GM12892 (cell line): Measurements from ENCODE around the gene FBH1.
A peak's percentile ranks its signal among the peaks of the same experiment; 100 is the strongest.

Source experiments
- DNase-seq: peaks from one replicate; pipeline ENCODE4 v3.0.0; 2011; ENCODE audit not compliant: insufficient read length
- FAIRE-seq: peaks from 2 replicates; lab custom pipeline; 2011; peaks lifted over from hg19 to GRCh38; lab: Jason Lieb, UNC
- POLR2A ChIP-seq: IDR thresholded peaks from 2 replicates; pipeline ENCODE4 v1.6.1; 2011; ENCODE audit warnings: low read depth, low read length, control low read depth
- POLR2AphosphoS5 ChIP-seq: IDR thresholded peaks from 2 replicates; pipeline ENCODE4 v1.6.1; 2011; ENCODE audit warnings: low read depth, low read length, control low read depth
- TAF1 ChIP-seq: IDR thresholded peaks from 2 replicates; pipeline ENCODE4 v1.6.1; 2011; ENCODE audit warnings: low read depth, mild to moderate bottlenecking, control low read depth, low read length, borderline replicate concordance

The FBH1 gene

DNA sequence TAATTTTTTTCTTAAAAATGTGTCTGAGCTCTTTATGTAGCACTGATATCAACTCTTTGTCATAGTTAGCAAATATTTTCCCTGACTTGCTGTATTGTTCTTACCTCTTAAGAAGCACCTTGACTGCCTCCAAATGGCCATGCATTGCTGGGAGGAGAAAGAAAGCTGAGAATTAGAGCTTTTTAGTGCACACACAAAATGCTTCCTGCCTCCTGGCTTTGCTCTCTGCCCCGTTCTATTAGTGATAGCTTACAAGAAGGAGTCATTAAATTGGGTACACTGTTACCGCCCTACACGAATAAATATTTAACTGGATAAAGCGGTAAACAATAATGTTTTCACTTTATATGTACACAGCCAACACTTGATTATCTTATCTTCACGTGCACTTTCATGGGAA, 4.4 kb upstream of the FBH1 start:
- TF ChIP-seq TAF1 (no peak), POLR2AphosphoS5 (no peak), POLR2A (no peak)
- DNase-seq (no peak), FAIRE-seq (no peak)

DNA sequence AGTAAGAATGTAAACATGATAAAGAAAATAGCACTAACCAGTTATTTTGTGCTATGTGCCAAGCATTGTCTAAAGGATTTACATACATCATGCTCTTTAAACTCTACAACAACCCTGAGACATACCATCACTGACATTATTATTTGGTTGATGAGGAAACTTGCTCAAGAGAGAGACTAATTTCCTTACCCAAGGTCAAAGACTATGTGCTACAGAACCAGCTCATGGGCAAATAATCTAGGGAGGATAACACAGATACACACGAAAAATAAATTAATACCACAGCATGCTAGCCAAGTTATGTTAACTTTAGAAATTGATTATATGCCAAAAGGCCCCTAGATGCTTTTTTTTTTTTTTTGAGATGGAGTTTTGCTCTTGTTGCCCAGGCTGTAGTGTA, 3.0 kb upstream of the FBH1 start:
- FAIRE-seq, result no peak
- TF ChIP-seq POLR2A (no peak), POLR2AphosphoS5 (no peak), TAF1 (no peak)
- no peak for DNase-seq

DNA sequence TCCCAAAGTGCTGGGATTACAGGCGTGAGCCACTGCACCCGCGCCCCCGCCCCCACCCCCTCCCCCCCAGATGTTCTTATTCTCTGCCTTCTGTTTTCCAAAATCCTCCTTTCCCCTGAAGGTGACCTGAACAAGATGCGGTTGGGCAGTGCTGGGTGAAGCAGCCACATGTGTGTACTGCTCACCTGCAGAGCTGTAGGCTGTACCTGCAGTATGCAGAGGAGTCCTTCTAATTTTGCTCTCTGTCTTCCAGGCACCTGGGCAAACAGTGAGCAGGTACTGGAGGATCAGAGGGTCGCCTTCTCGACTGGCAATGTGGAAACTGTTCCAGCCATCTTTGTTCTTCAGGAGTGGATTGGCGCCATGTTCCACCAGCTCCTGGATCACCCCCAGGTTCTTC, 2.4 kb upstream of the FBH1 start:
- TF ChIP-seq POLR2AphosphoS5, result no peak
- TF ChIP-seq TAF1, result no peak
- no peak for TF ChIP-seq POLR2A
- FAIRE-seq (no peak), DNase-seq (no peak)

DNA sequence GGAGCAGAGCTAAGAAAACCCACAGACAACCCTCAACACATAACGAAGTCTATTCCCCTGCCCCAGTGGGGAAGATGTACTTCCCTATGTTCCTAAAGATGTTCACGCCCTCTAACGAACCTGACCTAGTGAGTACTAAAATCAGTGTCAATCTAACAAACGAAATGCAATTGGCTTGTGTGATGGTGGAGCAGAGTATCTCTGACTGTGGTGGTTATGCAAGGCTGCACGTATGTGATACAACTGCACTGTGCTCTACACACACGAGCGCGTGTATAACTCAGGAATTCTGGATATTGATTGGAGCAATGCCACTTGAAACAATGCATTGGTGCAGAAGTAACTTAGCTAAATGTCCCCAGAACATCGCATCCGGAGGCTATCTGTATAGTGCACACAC, 1.7 kb upstream of the FBH1 start:
- DNase-seq (no peak), FAIRE-seq (peak; percentile 24)
- TF ChIP-seq TAF1, result no peak
- no peak for TF ChIP-seq POLR2A
- no peak for TF ChIP-seq POLR2AphosphoS5

DNA sequence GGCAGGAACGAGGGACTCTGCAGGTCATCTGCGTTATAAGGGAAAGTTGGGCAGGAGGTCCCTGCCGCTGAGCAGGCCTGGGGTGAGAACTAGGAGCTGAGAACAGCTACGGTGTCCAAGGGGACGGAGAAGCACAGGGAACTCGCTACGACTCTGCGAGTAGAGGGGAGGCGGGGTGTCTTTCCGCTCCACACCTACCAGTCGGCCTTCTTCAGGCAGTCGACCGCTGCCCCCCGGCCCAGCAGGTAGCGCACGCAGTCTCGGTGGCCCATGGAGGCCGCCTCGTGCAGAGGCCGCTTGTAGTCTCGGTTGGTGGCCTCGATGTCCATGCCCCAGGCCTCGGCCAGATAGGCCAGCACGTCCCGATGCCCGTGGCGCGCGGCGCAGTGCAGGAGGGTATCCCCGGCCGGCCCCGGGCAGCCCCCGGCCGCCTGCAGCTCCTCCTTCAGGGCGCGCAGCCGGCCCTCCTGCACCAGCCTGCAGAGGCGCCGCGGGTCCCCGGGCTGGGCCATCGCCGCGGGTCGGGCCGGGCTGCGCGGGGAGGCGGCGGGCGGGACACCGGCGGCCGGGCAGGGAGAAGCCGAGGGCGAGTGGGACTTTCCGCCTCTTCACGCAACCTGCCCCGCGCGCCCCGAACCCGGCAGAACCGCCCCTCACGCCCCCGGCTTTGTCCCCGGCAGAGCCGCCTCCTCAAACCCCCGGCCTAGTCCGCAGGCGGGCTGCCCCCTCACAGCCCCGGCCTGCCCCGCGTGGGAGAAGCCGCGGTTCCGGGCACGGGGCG, 1.0 kb upstream of the FBH1 start:
- DNase-seq, result no peak
- no peak for FAIRE-seq
- no peak for TF ChIP-seq POLR2AphosphoS5
- TF ChIP-seq POLR2A, result no peak; the same call in 1 of the 2 replicates
- no peak for TF ChIP-seq TAF1

DNA sequence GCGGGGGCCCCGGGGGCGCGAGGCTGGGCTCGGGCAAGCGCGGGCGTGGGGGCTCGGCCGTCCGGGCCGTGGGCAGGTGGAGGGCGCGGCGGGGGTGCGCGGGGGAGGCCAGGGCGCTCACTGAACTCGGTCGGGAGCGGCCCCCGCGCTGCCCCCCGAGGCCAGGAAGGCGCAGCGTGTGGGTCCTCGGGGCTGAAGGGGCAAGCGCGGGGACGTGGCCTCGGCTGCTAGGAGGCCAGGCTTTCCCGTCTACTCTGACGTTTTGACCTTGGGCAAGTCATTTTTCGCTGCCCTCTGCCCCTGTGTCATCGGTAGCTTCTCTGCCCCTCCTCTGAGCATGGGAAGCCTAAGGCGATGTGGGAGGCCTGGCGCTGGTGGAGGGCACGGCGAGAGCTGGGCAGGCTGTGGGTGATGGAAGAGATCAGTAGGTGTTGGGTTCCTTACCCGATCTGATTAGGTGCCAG, 441 bp downstream of the FBH1 start:
- TF ChIP-seq POLR2A (no peak), POLR2AphosphoS5 (no peak), TAF1 (no peak)
- FAIRE-seq, result peak; percentile 27
- no peak for DNase-seq

DNA sequence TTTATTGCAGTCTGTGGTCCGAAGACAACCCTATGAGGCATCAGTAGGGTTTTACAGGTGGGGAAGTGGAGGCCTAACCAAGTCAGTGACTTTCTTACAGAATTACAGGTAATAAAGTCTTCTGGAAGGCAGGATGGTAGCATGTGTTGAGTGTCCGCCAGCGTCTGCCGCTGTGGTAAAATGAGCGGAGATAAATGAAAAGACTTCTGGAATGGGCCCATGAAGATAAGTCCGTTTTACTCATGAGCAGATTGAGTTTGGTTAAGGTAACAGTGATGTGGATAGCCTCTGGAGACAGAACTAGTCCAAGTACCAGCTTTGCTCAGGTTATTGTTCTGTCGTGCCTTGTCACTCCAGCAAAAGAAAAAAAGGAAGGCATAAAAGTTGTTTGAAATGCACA, 966 bp downstream of the FBH1 start:
- no peak for DNase-seq
- TF ChIP-seq POLR2A (no peak), POLR2AphosphoS5 (no peak), TAF1 (no peak)
- FAIRE-seq, result no peak

DNA sequence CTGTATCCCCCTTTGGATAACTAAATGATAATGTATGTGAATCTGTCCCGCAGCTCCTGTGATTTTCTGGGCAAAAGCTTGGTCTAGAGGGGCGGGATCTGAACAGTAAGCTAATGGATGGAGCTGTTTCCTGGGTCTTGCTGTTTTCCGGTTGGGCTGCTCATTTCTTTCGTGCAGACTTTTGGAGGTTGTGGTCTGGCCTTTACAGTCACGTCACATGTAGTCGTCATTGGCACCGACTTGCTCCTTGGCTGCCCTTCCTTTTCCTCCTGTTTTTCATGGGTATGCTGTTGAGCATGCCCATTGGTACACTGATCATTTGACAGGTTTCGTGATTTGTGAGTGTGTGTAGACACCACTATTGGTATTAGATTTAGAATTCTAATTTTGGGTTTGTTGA, 2.0 kb downstream of the FBH1 start:
- TF ChIP-seq TAF1 (no peak), POLR2A (no peak), POLR2AphosphoS5 (no peak)
- no peak for DNase-seq
- FAIRE-seq, result no peak

DNA sequence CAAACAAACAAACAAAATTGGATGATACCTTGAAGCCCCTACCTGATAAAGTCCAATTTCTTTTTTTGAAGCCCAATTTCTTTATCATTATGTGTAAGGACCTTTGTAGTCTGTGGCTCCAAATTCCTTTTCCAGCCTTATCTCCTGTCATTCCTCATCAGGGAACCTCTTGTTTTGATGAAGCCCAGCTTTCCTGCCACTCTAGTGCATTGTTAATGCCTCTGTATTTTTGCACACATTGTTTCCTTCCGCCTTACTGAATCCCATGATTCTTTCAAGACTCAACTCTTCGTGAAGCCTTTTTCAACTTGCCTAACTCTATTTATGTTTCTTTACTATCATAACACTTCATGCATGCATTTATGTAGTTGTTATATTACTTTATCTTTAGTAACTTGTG, 3.3 kb downstream of the FBH1 start:
- DNase-seq, result no peak
- TF ChIP-seq POLR2AphosphoS5 (no peak), TAF1 (no peak), POLR2A (no peak)
- no peak for FAIRE-seq

DNA sequence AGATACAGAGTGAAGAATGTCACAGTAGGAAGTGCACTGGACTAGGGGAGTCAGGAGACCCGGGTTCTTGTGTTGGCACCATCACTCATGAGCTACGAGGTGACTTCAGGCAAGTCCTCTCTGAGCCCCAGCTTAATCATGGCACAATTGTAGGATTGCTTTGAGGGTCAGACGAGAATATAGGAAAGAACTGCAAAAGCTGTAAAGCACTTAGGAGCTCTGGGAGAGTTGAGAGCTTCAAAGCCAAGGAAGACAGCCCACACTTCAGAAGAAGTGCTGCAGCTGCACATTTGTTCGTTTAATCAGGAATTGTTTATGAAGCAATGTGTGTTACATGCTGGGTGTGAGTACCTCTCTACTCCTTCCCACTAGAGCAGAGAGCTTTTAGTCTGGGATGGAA, 4.4 kb downstream of the FBH1 start:
- no peak for TF ChIP-seq POLR2A
- no peak for TF ChIP-seq TAF1
- DNase-seq (no peak), FAIRE-seq (no peak)

DNA sequence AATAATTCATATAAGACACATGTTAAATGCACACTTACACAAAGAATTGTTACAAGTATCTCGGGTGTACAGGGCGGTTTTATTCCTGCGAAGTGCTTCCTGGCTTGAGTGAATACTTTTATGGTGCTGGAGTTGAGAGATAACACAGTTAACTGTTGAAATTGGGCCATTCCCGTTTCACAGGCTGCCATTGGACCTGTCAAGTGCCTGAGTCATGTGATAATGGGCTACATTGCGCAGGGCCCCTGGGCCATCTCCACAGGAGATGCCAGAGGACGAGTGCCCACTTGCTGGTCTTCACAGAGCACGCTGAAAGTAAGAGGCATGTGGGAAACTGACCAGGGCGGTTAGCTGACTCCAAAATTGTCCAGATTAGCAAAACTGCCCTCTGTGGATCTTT, 4.8 kb downstream of the FBH1 start:
- DNase-seq, result no peak
- no peak for FAIRE-seq
- TF ChIP-seq TAF1 (no peak), POLR2AphosphoS5 (no peak), POLR2A (no peak)

DNA sequence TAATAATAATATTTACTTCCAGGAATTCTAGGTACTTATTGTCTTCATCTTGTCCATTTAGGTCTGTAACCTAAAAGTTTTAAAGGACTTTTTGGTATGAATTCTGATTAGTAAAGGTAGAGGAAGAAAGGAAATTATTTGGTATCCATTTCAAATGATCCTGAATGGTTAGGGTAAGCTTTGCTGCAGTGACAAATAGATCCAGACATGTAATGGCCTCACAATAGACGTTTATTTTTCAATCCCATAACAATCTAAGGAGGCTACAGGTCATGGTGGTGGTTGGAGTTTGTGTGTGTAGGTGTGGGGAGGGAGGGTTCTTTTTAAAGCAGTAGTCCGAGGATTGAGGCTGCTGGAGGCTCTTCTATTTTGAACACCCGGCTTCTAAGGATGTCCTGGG, 5.3 kb downstream of the FBH1 start:
- FAIRE-seq (no peak), DNase-seq (no peak)

DNA sequence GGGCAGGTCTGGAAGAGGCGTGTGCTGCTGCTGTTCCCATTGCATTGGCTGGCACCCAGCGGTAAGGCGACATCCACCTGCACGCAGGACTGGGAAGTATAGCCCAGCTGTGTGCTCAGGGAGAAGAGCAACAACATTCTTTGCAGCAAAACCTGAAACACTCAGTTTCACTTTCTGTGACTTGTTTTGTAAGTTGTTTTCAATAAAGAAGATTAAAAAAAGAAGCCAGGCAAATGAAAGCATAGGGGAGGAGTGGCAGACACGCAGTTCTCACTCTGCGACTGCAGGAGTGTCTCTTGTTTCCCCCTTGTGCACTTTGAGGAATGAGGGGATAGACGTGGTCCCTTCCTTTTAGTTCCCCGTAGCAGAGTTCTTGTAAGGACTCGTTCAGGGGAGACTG, 5.8 kb downstream of the FBH1 start:
- TF ChIP-seq POLR2A (no peak), POLR2AphosphoS5 (no peak), TAF1 (no peak)
- DNase-seq, result peak; percentile 39
- FAIRE-seq, result peak; percentile 82

More for the DNA sequence above, 5.3 kb downstream of the FBH1 start:
- TF ChIP-seq POLR2A (no peak), TAF1 (no peak), POLR2AphosphoS5 (no peak)
